Hematopoietic multipotent progenitor cell treated with erythropoietin and hydrocortisone succinate and interleukin-3 and kit ligand, for 6 days (in vitro differentiated cells): ENCODE results near the gene CISH.

Source experiments
- DNase-seq: peaks from one replicate; pipeline ENCODE4 v3.0.0-alpha.2; 2015

CISH gene

DNA sequence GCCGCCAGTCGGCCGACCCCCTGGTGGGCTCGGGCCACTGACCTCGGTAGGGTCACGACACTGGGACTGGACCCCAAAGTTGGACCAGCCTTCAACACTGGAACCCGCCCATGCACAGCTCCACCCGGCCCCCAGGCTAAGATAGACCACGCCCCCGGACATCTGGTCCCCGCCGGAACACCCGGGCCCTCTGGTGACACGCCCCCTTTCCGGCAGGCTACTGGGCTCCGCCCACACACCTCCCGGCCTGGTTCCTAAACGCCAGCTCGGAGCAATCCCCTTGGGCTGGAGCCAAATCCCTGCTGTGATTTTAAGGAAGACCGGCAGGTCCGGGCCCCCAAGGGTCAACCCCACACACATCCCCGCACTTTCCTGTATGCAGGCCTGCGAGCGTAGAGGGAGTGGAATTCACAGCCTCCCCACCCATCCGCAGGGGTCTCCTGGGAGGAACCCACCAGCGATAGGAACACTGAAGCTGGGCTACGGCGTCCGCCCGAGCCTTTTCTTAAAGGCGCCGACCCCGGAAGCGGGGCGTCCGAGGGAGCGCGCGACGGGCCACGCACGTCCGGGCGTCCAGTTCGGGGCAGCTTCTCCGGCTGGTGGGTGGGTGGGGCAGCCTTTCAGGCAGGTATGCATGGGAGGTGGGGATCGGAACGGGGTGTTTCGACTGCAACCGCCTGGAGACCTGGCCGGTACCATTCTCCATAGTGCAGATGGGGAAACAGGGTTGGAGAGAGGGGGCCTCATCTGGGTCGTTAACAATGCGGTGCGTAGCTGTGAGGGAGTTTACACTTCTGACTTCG lies 42.4 kb downstream of the CISH start, which contains the start of gene HEMK1:
Gene HEMK1, plus strand, starts transcription at position 576 of the 803 bp plus-strand sequence. CDS start 1,583 bp downstream, outside the sequence.
- peak; percentile 99 for DNase-seq

DNA sequence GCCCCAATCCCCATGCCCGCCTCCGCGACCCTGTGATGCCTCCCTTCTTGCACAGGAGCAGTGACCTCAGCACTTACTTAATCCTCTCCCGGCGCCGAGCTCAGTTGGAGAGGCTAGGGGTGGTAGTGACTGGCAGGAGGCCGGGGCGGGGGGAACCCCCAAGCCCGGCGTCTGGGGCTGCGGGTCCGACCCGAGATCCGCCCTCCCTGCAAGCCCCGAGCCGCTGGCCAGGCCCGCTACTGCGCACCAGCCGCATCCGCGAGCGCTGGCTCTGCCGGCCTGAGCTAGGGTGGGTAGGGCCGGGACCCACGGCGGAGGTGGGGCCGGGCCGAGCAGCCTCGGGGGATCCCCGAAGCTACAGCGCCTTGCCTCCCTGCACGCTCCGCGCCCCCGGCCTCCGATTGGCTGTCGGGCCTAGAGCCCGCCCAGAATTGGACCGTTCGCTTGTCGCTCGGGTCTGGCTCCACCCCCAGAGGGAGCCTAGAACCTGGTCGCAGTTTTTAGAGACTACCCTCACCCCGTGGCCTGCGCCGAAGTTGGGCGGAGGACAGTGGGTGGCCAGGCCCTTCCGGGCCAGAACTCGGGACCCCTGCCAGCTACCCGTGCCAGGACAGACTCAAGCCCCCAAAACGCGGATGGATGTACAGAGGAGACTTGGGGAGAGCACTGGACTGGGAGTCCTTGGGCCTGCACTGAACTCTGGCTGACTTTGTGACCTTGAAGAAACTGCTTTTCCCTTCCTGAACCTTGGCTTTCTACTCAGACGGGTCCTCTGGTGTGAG lies 44.0 kb downstream of the CISH start, which contains the start of gene C3orf18:
Gene C3orf18, minus strand, starts transcription at position 362 of the 782 bp plus-strand sequence. CDS start 2,048 bp downstream, outside the sequence.
- DNase-seq, result peak; percentile 98

GRCh38 chr3:50567011-50567385 lies 44.6 kb downstream of the CISH start:
- no peak for DNase-seq

GRCh38 chr3:50564321-50564720 lies 47.3 kb downstream of the CISH start:
- DNase-seq, result no peak

DNA sequence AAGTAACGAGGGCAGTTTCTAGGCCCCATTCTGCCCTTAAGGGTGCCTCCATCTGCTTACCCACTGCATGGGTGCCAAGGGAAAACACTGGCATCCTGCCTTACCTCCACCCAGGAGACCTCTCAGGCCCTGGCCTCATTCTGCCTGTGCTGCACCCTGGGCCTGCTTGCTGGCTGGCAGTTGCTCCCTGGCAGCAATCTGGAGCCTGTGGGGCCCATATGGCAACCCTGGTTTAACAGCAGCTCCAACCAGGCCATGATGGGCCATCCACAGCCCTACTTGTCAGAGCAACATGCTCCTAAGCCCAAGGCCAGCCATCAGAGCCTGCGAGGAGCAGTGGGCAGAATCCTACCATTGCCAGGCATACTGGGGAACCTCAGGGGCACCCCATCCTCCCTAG lies 47.7 kb downstream of the CISH start:
- DNase-seq, result no peak

- DNase-seq, result no peak
These were observed 48.7 kb downstream of the CISH start for GRCh38 chr3:50562861-50563260.

GRCh38 chr3:50559702-50560101 lies 51.9 kb downstream of the CISH start:
- no peak for DNase-seq

DNA sequence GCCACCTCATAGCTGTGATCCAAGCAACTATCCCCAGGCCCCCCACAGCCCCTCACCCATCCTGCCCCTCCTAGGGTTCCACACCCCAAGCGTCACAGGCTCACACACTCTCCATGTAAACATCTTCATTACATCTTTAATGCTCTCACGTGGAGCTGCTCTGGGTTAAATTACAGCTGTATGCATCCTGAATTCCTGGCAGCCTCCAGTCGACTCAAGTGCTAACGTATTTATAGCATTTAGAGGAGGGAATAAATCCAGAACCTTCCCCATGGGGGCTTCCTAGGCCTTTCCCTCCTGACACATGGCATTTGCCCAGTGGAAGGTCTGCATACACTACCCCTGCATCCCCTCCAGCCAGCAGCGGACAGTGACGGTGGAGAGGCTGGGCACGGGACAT lies 53.7 kb downstream of the CISH start:
- DNase-seq, result no peak

GRCh38 chr3:50557106-50557505 lies 54.5 kb downstream of the CISH start:
- no peak for DNase-seq
